PFSK-1 (cell line): ENCODE results near the gene KCNQ1.

Experiments used
- FOXP2 ChIP-seq: optimal IDR thresholded peaks from 2 replicates; pipeline ENCODE3; 2011; ENCODE audit warnings: borderline replicate concordance, control low read depth, inconsistent platforms; ENCODE audit not compliant: insufficient read depth; ENCODE audit errors: extremely low read length, extremely low read depth
- POLR2AphosphoS5 ChIP-seq: IDR thresholded peaks from 2 replicates; pipeline ENCODE4 v1.6.1; 2012; ENCODE audit warnings: low read depth, mild to moderate bottlenecking, control low read depth, low read length, moderate library complexity
- REST ChIP-seq, 2 experiments: IDR thresholded peaks; 2 replicates each; pipeline versions ENCODE4 v1.6.1 to v1.8.0; 2011 to 2012; ENCODE audit warnings: low read depth in 2 of 2, low read length in 2 of 2, control low read depth in 1 of 2, inconsistent platforms in 1 of 2, mild to moderate bottlenecking in 1 of 2, moderate library complexity in 1 of 2; ENCODE audit not compliant: insufficient read depth in 1 of 2
- SIN3A ChIP-seq: IDR thresholded peaks from 2 replicates; pipeline ENCODE4 v1.6.1; 2012; ENCODE audit warnings: mild to moderate bottlenecking, low read length, moderate library complexity, borderline replicate concordance; ENCODE audit not compliant: insufficient read depth
- TAF1 ChIP-seq: IDR thresholded peaks from 2 replicates; pipeline ENCODE4 v1.6.1; 2012; ENCODE audit warnings: low read length, control low read depth, borderline replicate concordance; ENCODE audit not compliant: insufficient read depth

Gene KCNQ1

GRCh38 chr11:2708757-2709281 lies 264.0 kb downstream of the KCNQ1 start:
- TF ChIP-seq TAF1 (no peak), FOXP2 (no peak), POLR2AphosphoS5 (no peak), SIN3A (no peak), REST (IDR thresholded peaks at IDR 0.05; ENCODE audit: insufficient read depth in 1 of 2, low read depth in 2 of 2, low read length in 2 of 2) (no peak)

GRCh38 chr11:2709429-2709828 lies 264.6 kb downstream of the KCNQ1 start:
- TF ChIP-seq TAF1, result no peak
- TF ChIP-seq POLR2AphosphoS5, result no peak

- TF ChIP-seq SIN3A, result no peak
- no peak for TF ChIP-seq REST (IDR thresholded peaks at IDR 0.05; ENCODE audit: insufficient read depth in 1 of 2, low read depth in 2 of 2, low read length in 2 of 2)
- no peak for TF ChIP-seq FOXP2
- no peak for TF ChIP-seq POLR2AphosphoS5
- TF ChIP-seq TAF1, result no peak
Measured at GRCh38 chr11:2711161-2711560, 266.4 kb downstream of the KCNQ1 start.

GRCh38 chr11:2713094-2713493 lies 268.3 kb downstream of the KCNQ1 start:
- TF ChIP-seq POLR2AphosphoS5 (no peak), SIN3A (no peak), FOXP2 (no peak), TAF1 (no peak), REST (IDR thresholded peaks at IDR 0.05; ENCODE audit: insufficient read depth in 1 of 2, low read depth in 2 of 2, low read length in 2 of 2) (no peak)

GRCh38 chr11:2713661-2714462 lies 269.1 kb downstream of the KCNQ1 start:
- no peak for TF ChIP-seq SIN3A
- TF ChIP-seq TAF1, result no peak
- peak; percentile 10 for TF ChIP-seq FOXP2
- no peak for TF ChIP-seq POLR2AphosphoS5
- no peak for TF ChIP-seq REST (IDR thresholded peaks at IDR 0.05; ENCODE audit: insufficient read depth in 1 of 2, low read depth in 2 of 2, low read length in 2 of 2)
